Body of pancreas (tissue), 4 donors: Measurements from ENCODE around the gene BSND. TPM values are rescaled to one million over a fixed set of nuclear protein-coding genes. Genes with fewer than 3 reads are reported as not detected.
A peak's percentile ranks its signal among the peaks of the same experiment; 100 is the strongest.

Experiments
- ATAC-seq: fragments of 150-250 bp; one replicate; pipeline ENCODE4 v1.9.1; 2016
- DNase-seq, 4 donors: peaks; one replicate each; pipeline ENCODE4 v3.0.0-alpha.2; 2019
- H3K27ac ChIP-seq, 4 donors: fragments of 200-600 bp; sonication (generic); 1 replicate in 3 of 4; 2 replicates in 1 of 4; pipeline versions ENCODE4 v1.5.1 to v1.6.1; 2016 to 2019; ENCODE audit warnings: mild to moderate bottlenecking in 1 of 4, mixed read lengths in 1 of 4, moderate library complexity in 1 of 4
- H3K27me3 ChIP-seq, 2 donors: fragments of 200-600 bp; sonication (generic); one replicate each; pipeline ENCODE4 v1.6.0; 2016; ENCODE audit warnings: mild to moderate bottlenecking in 1 of 2
- H3K36me3 ChIP-seq, 2 donors: fragments of 200-600 bp; sonication (generic); replicated peaks in 1 of 2; 2 replicates each; pipeline ENCODE4 v1.5.1; 2016; ENCODE audit warnings: low read depth in 2 of 2; ENCODE audit not compliant: insufficient read depth in 1 of 2
- H3K4me1 ChIP-seq: fragments of 200-600 bp; sonication (generic); one replicate; pipeline ENCODE4 v1.6.0; 2016
- H3K4me3 ChIP-seq, 2 donors: fragments of 200-600 bp; sonication (generic); 1 replicate in 1 of 2; 2 replicates in 1 of 2; pipeline ENCODE4 v1.5.1; 2016 to 2019
- H3K9me3 ChIP-seq, 3 donors: fragments of 200-600 bp; sonication (generic); 1 replicate in 2 of 3; 2 replicates in 1 of 3; pipeline ENCODE4 v1.5.1; 2016
- CTCF ChIP-seq, 7 experiments: fragments of 450-650 bp in 4 of 7; fragments of 200-600 bp in 3 of 7; sonication (generic) in 3 of 7; IDR thresholded peaks; one replicate each; pipeline ENCODE4 v1.5.1; 2016 to 2019; ENCODE audit warnings: antibody characterized with exemption in 7 of 7
- POLR2A ChIP-seq, 3 donors: fragments of 450-650 bp; IDR thresholded peaks; one replicate each; pipeline ENCODE4 v1.6.1; 2016; ENCODE audit warnings: antibody characterized with exemption in 3 of 3, mild to moderate bottlenecking in 2 of 3
- WGBS, 2 donors: methylation state at CpG; one replicate each; pipeline ENCODE4 v1.1.5; 2017; 5-methylcytosine and 5-hydroxymethylcytosine counted together
- intact Hi-C: fragments of 100-400 bp; cut with DNase I; formaldehyde crosslinking; loops from one replicate; pipeline ENCODE4 v1.15.1; 2023
- total RNA-seq, 2 donors: library from RNA; depleted of rRNA; stranded (reverse); fragments of >200 nt; gene quantifications; one replicate each; pipeline ENCODE4 v1.1.0, GENCODE V29; 2016

The BSND gene
- total RNA-seq, 2 donors from 2014 or later: not detected

DNA sequence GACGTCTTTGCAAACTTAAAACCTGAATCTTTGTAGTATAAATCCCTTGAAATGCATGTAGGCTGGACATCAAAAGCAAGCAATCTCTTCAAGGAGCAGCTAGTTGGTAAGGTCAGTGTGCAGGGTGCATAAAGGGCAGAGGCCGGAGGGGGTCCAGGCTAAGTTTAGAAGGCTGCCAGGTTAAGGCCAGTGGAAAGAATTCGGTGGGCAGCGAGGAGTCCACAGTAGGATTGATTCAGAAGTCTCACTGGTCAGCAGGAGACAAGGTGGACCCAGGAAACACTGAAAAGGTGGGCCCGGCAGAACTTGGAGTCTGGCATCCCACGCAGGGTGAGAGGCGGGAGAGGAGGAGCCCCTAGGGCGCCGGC lies 40.2 kb downstream of the BSND start:
- no peak for DNase-seq
- no peak overlapping the region for H3K4me3 ChIP-seq

GRCh38 chr1:55039342-55040082 lies 40.8 kb downstream of the BSND start, which contains the start of gene PCSK9:
PCSK9 (plus strand) TSS chr1:55039548; CDS start chr1:55039838, 290 bp downstream.
- Histone ChIP-seq H3K4me1 (peaks cover 28% of the 10 kb centered on the region), H3K4me3 (peak within 1 kb of the TSS; percentile 14 to 23), H3K9me3 (no peaks in the 10 kb centered on the region), H3K36me3 (no peaks in the 10 kb centered on the region), H3K27me3 (no peaks in the 10 kb centered on the region), H3K27ac (peak within 1 kb of the TSS; percentile 33 to 83 (median 57))
- TF ChIP-seq POLR2A (IDR thresholded peaks at IDR 0.05) (peak; percentile 43 to 58 (median 45)), CTCF (IDR thresholded peaks at IDR 0.05) (no peak)
- intact Hi-C loops: no loop called here
- WGBS, 2 donors: 0 to 3% methylated on average over 5 to 62 of the region's 67 CpGs
- ATAC-seq (peak; percentile 58), DNase-seq (peak; percentile 37 to 74 (median 52))

More for the DNA sequence above, 40.2 kb downstream of the BSND start:
- no peak for TF ChIP-seq POLR2A (IDR thresholded peaks at IDR 0.05)
- no peak for TF ChIP-seq CTCF (IDR thresholded peaks at IDR 0.05)
- Histone ChIP-seq H3K9me3 (no peaks in the 10 kb centered on the region), H3K27ac (peak overlapping the region in 1 of 4 donors; percentile 83), H3K36me3 (no peaks in the 10 kb centered on the region), H3K27me3 (no peaks in the 10 kb centered on the region), H3K4me1 (peaks cover 28% of the 10 kb centered on the region)
- ATAC-seq: no peak
- intact Hi-C loops: no loop called here
- WGBS, 2 donors: 31 to 38% methylated on average over 9 of the region's 9 CpGs

DNA sequence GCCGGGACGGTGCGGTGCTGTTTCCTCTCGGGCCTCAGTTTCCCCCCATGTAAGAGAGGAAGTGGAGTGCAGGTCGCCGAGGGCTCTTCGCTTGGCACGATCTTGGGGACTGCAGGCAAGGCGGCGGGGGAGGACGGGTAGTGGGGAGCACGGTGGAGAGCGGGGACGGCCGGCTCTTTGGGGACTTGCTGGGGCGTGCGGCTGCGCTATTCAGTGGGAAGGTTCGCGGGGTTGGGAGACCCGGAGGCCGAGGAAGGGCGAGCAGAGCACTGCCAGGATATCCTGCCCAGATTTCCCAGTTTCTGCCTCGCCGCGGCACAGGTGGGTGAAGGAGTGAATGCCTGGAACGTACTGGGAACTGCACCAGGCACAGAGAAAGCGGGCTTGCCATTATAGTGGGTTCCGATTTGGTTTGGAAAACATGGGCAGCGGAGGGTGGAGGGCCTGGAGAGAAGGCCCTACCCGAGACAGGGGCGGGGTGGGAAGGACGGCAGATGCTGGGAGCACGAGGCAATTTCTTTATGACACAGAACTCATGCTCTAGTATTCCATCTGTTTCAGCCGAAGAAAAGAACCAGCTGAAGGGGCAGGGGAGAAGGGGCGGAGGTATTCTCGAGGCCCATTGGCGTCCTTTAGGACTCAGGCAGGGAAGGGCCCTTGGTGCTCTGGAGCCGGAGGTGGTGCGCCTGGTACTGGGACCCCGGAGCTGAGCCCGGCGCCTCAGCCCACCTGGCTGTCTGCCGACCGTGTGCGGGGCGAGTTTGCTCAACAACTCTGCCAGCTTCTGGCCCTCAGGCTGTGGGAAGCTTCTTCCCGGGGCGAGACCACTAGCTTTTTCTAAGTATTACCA lies 41.6 kb downstream of the BSND start:
- 7 to 10% methylated on average over 35 to 49 of the region's 49 CpGs for WGBS, 2 donors
- Histone ChIP-seq H3K4me3 (peak overlapping the region; percentile 14 to 23), H3K27ac (peak overlapping the region; percentile 33 to 83 (median 57)), H3K27me3 (no peaks in the 10 kb centered on the region), H3K36me3 (no peaks in the 10 kb centered on the region), H3K9me3 (no peaks in the 10 kb centered on the region), H3K4me1 (peaks cover 28% of the 10 kb centered on the region)
- peak; percentile 72 for ATAC-seq
- intact Hi-C loops: no loop called here
- TF ChIP-seq CTCF (IDR thresholded peaks at IDR 0.05) (no peak), POLR2A (IDR thresholded peaks at IDR 0.05) (peak; percentile 11 to 25 (median 17))
- peak; percentile 54 to 85 (median 70) for DNase-seq

- H3K4me1 ChIP-seq: peaks cover 28% of the 10 kb centered on the region
- WGBS, 2 donors: 24 to 44% methylated on average over 4 to 5 of the region's 5 CpGs
- H3K27ac ChIP-seq: peak overlapping the region; percentile 25 to 83 (median 41)
- ATAC-seq: no peak
- TF ChIP-seq POLR2A (IDR thresholded peaks at IDR 0.05) (no peak), CTCF (IDR thresholded peaks at IDR 0.05) (no peak)
- H3K9me3 ChIP-seq: no peaks in the 10 kb centered on the region
- intact Hi-C loops: no loop called here
- H3K4me3 ChIP-seq: peak overlapping the region in 1 of 2 donors; percentile 23
- H3K36me3 ChIP-seq: no peaks in the 10 kb centered on the region
- no peak for DNase-seq
- no peaks in the 10 kb centered on the region for H3K27me3 ChIP-seq
Measured at GRCh38 chr1:55040933-55041494, 42.3 kb downstream of the BSND start.
